Naive B cell (primary cell): ENCODE data around the gene RNF150. TPM values are rescaled to one million over a fixed set of nuclear protein-coding genes. Genes with fewer than 3 reads are reported as not detected.
A peak's percentile ranks its signal among the peaks of the same experiment; 100 is the strongest.

ENCODE experiments used
- ATAC-seq, 2 donors: fragments of 150-1000 bp; cut with Tn5 transposase; 2 replicates each; pipeline ENCODE4 v1.10.0; 2021; ENCODE audit warnings: low read depth in 2 of 2, mild to moderate bottlenecking in 2 of 2, moderate library complexity in 2 of 2
- DNase-seq: peaks from one replicate; pipeline ENCODE4 v3.0.0; 2022
- H3K27ac Mint-ChIP-seq, 6 donors: one replicate each; pipeline ENCODE4 v1.8.0; 2020 to 2022; ENCODE audit warnings: mild to moderate bottlenecking in 6 of 6, mixed read lengths in 6 of 6, moderate library complexity in 5 of 6, inconsistent platforms in 2 of 6
- H3K27me3 Mint-ChIP-seq, 3 donors: one replicate each; pipeline ENCODE4 v1.8.0; 2021 to 2022; ENCODE audit warnings: mixed read lengths in 3 of 3, mild to moderate bottlenecking in 1 of 3
- H3K36me3 Mint-ChIP-seq, 2 donors: one replicate each; pipeline ENCODE4 v1.8.0; 2020 to 2022; ENCODE audit warnings: mixed read lengths in 2 of 2, inconsistent platforms in 1 of 2, mild to moderate bottlenecking in 1 of 2
- H3K4me1 Mint-ChIP-seq, 3 donors: one replicate each; pipeline ENCODE4 v1.8.0; 2020 to 2022; ENCODE audit warnings: mixed read lengths in 3 of 3, inconsistent platforms in 1 of 3, mild to moderate bottlenecking in 1 of 3, moderate library complexity in 1 of 3
- H3K4me3 Mint-ChIP-seq, 8 donors: one replicate each; pipeline ENCODE4 v1.8.0; 2020 to 2022; ENCODE audit warnings: mild to moderate bottlenecking in 8 of 8, mixed read lengths in 8 of 8, moderate library complexity in 8 of 8, inconsistent platforms in 2 of 8
- H3K9me3 Mint-ChIP-seq, 7 donors: one replicate each; pipeline ENCODE4 v1.8.0; 2020 to 2022; ENCODE audit warnings: mixed read lengths in 7 of 7, mild to moderate bottlenecking in 5 of 7, inconsistent platforms in 2 of 7, moderate library complexity in 1 of 7
- polyA plus RNA-seq, 6 donors: library from polyadenylated mRNA; unstranded; fragments of 300-500 nt; fragmentation: Illumina TruSeq; gene quantifications; one replicate each; pipeline ENCODE4 v1.2.3, GENCODE V29; 2021; ENCODE audit warnings: low read depth in 6 of 6

Gene RNF150
- polyA plus RNA-seq, 6 donors from 2014 or later: 0.15 TPM; not detected in 5

DNA sequence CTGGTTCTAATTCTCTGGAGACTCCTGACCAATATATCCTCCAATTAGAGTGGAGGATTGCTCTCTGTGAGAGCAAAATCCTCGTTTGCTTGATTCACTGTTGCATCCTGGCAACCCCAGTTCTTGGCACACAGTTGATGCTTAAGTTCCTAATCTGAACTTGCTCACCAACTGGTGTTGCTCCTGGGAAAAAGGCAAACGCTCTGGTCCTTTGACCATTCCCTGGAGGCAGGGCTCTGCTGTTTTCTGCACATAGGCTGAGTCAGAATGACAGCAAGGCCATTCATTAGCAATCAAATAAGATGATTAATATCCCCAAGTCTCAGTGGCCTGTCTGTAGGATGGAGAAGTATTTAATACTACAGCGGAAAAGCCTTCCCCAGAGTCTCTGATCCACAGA lies 204.4 kb downstream of the RNF150 start:
- DNase-seq (no peak), ATAC-seq (no peak)
- Mint-ChIP-seq H3K36me3 (peaks cover 0 to 4% of the 10 kb centered on the region in 2 donors), H3K27ac (no peak overlapping the region), H3K27me3 (peaks cover 12 to 33% (median 13%) of the 10 kb centered on the region in 3 donors), H3K4me3 (no peak overlapping the region), H3K9me3 (peaks cover 0 to 2% (median 0%) of the 10 kb centered on the region in 7 donors), H3K4me1 (no peaks in the 10 kb centered on the region)

GRCh38 chr4:140926672-140927071 lies 206.6 kb downstream of the RNF150 start:
- ATAC-seq: no peak
- Mint-ChIP-seq H3K27ac (no peak overlapping the region), H3K4me1 (no peaks in the 10 kb centered on the region), H3K4me3 (no peak overlapping the region), H3K36me3 (peaks cover 0 to 4% of the 10 kb centered on the region in 2 donors), H3K27me3 (peaks cover 6 to 17% (median 9%) of the 10 kb centered on the region in 3 donors), H3K9me3 (peaks cover 0 to 5% (median 0%) of the 10 kb centered on the region in 7 donors)
- no peak for DNase-seq

DNA sequence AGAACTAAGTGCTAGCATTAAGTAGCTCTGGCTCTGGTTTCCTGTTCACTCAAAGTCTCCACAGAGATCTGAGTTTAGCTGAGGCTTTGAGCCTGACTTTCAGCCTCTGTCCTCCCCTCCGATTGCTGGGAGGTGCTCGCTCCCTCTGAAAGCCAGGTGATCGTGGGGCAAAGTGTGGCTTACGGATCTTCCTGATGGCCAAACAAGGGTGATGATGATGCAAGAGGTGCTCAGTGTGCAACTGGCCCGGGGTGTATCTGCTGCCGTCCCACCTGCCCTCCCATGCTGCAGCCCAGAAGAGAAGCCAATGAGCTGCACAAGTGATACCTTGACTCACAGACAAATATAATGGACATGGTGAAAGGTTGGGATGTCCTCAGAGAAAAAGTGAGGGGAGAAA lies 207.9 kb downstream of the RNF150 start:
- H3K9me3 Mint-ChIP-seq: peaks cover 0 to 11% (median 0%) of the 10 kb centered on the region in 7 donors
- H3K4me3 Mint-ChIP-seq: no peak overlapping the region
- H3K27ac Mint-ChIP-seq: no peak overlapping the region
- H3K4me1 Mint-ChIP-seq: no peaks in the 10 kb centered on the region
- DNase-seq: no peak
- H3K36me3 Mint-ChIP-seq: peaks cover 0 to 3% of the 10 kb centered on the region in 2 donors
- ATAC-seq: no peak
- H3K27me3 Mint-ChIP-seq: peaks cover 2 to 5% (median 3%) of the 10 kb centered on the region in 3 donors

- no peaks in the 10 kb centered on the region for H3K4me1 Mint-ChIP-seq
- no peaks in the 10 kb centered on the region for H3K36me3 Mint-ChIP-seq
- no peak overlapping the region for H3K27ac Mint-ChIP-seq
- H3K4me3 Mint-ChIP-seq: no peak overlapping the region
- ATAC-seq (no peak), DNase-seq (no peak)
- H3K27me3 Mint-ChIP-seq: no peaks in the 10 kb centered on the region
- peaks cover 0 to 11% (median 0%) of the 10 kb centered on the region in 7 donors for H3K9me3 Mint-ChIP-seq
Observed at GRCh38 chr4:140924761-140925392, 208.4 kb downstream of the RNF150 start.

GRCh38 chr4:140906993-140907962 lies 226.0 kb downstream of the RNF150 start:
- ATAC-seq: no peak
- Mint-ChIP-seq H3K36me3 (no peaks in the 10 kb centered on the region), H3K9me3 (no peaks in the 10 kb centered on the region), H3K27ac (no peak overlapping the region), H3K4me3 (no peak overlapping the region), H3K4me1 (no peaks in the 10 kb centered on the region), H3K27me3 (peaks cover 10 to 33% (median 19%) of the 10 kb centered on the region in 3 donors)
- DNase-seq: no peak

DNA sequence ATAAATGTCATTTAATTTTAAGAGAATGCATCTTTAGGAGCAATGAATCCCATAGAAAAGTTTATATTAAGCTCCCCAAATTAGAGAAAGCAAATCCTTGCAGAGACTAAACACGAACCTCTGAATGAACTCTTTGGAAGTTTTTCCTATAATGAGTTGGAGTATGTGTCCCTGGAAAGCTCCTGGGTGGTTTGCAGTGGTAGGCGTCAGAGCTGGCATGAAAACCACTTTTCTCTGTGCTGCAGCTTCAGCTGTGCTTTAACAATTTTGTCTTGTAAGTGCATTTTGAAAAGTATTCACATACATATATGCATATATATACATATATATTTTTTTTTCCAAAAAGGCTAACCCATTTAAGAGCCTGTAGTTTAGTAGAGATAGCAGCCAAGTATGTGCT lies 228.4 kb downstream of the RNF150 start:
- ATAC-seq: no peak
- no peak overlapping the region for H3K27ac Mint-ChIP-seq

DNA sequence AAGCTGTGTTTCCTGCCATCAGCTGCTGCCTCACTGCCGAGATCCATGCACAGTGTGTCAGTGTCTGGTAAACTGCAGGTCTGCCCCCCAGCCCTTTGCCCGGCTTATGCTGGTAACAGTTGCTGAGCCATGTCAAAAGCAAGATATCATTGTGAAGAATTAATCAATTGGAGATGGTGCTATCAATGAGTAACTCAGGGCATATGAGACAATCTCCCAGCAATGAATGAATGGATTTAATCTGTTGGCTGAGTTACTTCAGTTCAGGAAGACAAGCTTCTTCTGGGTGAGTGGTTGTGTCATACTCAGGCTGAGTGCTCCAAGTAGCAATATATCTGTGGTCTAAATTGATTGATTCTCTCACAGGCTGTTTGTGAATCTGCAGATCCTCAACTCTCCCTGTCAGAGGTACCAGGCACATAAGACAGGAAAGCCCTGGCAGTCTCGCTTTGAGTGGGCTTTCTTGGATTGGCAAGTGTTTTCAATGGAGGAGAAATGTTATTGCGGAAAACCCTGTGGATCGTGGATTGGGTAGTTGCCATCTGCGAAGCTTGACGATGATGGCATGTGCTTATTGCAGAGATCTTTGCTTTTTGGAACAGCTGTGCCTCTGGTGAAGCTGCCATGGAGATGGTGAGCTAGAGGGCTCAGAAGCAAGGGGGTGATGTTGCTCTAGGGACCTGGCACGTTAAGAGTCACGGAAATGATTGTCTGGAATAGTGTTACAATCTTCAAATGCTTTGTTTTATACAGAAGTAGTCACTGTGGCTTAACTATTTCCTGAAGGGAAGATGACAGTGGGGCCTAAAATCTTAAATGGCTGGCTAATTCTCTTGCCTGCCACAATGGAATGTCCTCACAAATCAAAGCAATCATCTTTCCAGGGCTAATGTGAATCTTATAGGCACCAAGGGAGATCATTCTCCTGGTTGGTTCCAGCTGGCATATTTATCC lies 229.5 kb downstream of the RNF150 start:
- Mint-ChIP-seq H3K36me3 (no peaks in the 10 kb centered on the region), H3K4me3 (no peak overlapping the region), H3K4me1 (no peaks in the 10 kb centered on the region), H3K9me3 (no peaks in the 10 kb centered on the region), H3K27me3 (peaks cover 14 to 39% (median 20%) of the 10 kb centered on the region in 3 donors), H3K27ac (no peak overlapping the region)
- ATAC-seq: no peak
- DNase-seq: no peak

More for the DNA sequence above, 228.4 kb downstream of the RNF150 start:
- no peaks in the 10 kb centered on the region for H3K36me3 Mint-ChIP-seq
- H3K4me3 Mint-ChIP-seq: no peak overlapping the region
- no peaks in the 10 kb centered on the region for H3K4me1 Mint-ChIP-seq
- peaks cover 13 to 31% (median 18%) of the 10 kb centered on the region in 3 donors for H3K27me3 Mint-ChIP-seq
- no peaks in the 10 kb centered on the region for H3K9me3 Mint-ChIP-seq
- DNase-seq: no peak

DNA sequence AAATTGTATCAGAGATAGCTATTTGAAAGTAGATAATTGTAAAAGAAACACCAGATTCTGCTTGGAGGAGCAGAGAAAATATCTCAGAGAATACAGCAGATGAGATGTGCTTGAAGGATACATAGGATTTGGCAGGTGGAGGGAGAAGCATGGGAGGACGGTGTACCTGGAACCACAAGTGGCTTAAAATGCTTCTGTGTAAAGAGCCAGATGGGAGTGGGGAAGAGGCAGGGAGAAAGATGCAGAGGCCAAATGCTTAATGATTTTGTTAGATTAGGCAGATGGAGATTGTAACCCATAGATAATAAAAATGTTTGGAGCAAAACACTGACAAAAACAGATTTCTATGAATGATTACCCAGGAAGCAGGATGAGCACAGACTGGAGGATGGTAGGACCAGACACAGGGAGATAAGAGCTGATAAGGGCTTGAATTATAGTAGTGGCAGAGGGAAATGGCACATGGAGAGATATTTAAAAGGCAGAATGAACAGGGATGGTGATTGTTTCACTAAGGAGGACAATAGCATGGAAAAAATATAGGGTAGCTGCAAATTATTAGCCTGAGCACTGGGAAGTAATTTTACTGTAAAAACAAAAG lies 231.4 kb downstream of the RNF150 start:
- no peaks in the 10 kb centered on the region for H3K9me3 Mint-ChIP-seq
- no peak for ATAC-seq

GRCh38 chr4:140893939-140894338 lies 239.3 kb downstream of the RNF150 start:
- ATAC-seq: no peak
- Mint-ChIP-seq H3K4me1 (no peaks in the 10 kb centered on the region), H3K4me3 (no peak overlapping the region), H3K9me3 (no peaks in the 10 kb centered on the region), H3K27me3 (peaks cover 18 to 25% (median 18%) of the 10 kb centered on the region in 3 donors), H3K27ac (no peak overlapping the region), H3K36me3 (no peaks in the 10 kb centered on the region)
- DNase-seq: no peak

More for the DNA sequence above, 231.4 kb downstream of the RNF150 start:
- Mint-ChIP-seq H3K36me3 (no peaks in the 10 kb centered on the region), H3K27me3 (peaks cover 14 to 31% (median 20%) of the 10 kb centered on the region in 3 donors), H3K27ac (no peak overlapping the region), H3K4me3 (no peak overlapping the region), H3K4me1 (no peaks in the 10 kb centered on the region)
- no peak for DNase-seq

GRCh38 chr4:140888054-140888453 lies 245.2 kb downstream of the RNF150 start:
- no peak overlapping the region for H3K4me3 Mint-ChIP-seq
- no peak overlapping the region for H3K27ac Mint-ChIP-seq
- peaks cover 12 to 31% (median 28%) of the 10 kb centered on the region in 3 donors for H3K27me3 Mint-ChIP-seq
- peaks cover 0 to 14% of the 10 kb centered on the region in 2 donors for H3K36me3 Mint-ChIP-seq
- ATAC-seq (no peak), DNase-seq (no peak)
- no peaks in the 10 kb centered on the region for H3K4me1 Mint-ChIP-seq
- H3K9me3 Mint-ChIP-seq: peaks cover 0 to 15% (median 9%) of the 10 kb centered on the region in 7 donors

DNA sequence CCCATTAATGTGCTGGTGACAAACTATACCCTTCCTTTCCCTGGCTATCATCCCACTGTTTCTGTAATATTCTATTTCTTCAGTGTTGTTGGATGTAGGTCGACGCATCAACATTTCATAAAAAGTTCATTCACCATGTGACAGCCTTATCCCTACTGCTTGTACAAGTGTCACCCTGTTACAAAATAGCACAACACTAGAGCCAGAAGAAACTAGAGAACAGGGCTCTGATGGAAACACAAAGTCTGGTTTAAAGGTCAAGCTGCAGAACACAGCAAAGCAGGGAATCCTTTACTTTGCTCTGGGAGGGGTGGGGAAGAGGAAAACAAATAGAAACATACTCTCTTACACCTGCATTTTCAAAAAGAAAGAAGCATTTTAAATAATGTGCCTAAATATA lies 245.8 kb downstream of the RNF150 start:
- Mint-ChIP-seq H3K36me3 (peaks cover 0 to 20% of the 10 kb centered on the region in 2 donors), H3K4me1 (no peaks in the 10 kb centered on the region), H3K4me3 (no peak overlapping the region), H3K27me3 (peaks cover 12 to 31% (median 25%) of the 10 kb centered on the region in 3 donors), H3K27ac (no peak overlapping the region), H3K9me3 (peaks cover 0 to 16% (median 12%) of the 10 kb centered on the region in 7 donors)
- DNase-seq (no peak), ATAC-seq (no peak)

GRCh38 chr4:140884431-140885058 lies 248.7 kb downstream of the RNF150 start:
- no peak overlapping the region for H3K4me3 Mint-ChIP-seq
- H3K36me3 Mint-ChIP-seq: peaks cover 0 to 20% of the 10 kb centered on the region in 2 donors
- no peaks in the 10 kb centered on the region for H3K4me1 Mint-ChIP-seq
- H3K27ac Mint-ChIP-seq: no peak overlapping the region
- H3K9me3 Mint-ChIP-seq: peaks cover 0 to 34% (median 20%) of the 10 kb centered on the region in 7 donors
- peak; percentile 59 for DNase-seq
- H3K27me3 Mint-ChIP-seq: peaks cover 0 to 18% (median 8%) of the 10 kb centered on the region in 3 donors
- peak; percentile 71 to 84 for ATAC-seq
